Activated CD4-positive, CD25-positive, alpha-beta regulatory T cell treated with anti-CD3 and anti-CD28 coated beads, Interleukin-2, amount 50 U/mL, for 72 hours (primary cell): Measurements from ENCODE around the gene A3GALT2.

Experiments
- DNase-seq: peaks from one replicate; pipeline ENCODE4 v3.0.0; 2021

Gene A3GALT2

DNA sequence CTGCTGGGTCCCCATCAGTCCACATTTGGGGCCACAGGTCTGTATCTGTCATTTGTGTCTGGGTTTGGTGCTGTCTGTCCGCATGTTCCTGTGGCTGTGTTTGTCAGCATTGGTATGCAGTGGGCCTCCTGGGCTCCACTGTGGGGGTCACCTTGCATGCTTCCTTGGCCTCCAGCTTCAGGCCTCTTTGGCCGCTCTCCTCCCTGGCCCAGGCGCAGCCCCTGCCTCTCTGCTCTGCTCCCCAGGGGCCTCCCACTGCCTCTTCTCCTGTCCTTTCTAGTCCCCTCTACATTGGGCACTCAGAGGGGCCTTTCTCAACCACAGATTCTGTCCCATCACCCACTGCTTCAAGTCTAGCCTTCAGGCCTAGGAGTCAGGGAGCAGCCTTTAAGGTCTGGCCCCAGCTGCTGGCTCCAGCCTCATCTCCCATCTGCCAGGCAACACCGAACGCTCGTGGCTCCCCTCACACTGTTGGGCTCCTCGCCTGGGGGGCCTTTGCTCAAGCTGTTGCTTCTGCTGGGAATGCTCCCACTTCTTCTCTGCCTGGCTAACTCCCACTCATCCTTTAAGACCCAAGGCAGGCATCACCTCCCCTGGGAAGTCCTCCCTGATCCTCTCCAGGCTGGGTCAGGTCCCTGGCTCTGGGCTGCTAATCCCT, 50.0 kb downstream of the A3GALT2 start:
- DNase-seq, result no peak

- DNase-seq, result no peak
Observed at GRCh38 chr1:33270379-33270778, 50.5 kb downstream of the A3GALT2 start.

- no peak for DNase-seq
Observed at GRCh38 chr1:33269621-33270020, 51.3 kb downstream of the A3GALT2 start.

- no peak for DNase-seq
Observed at GRCh38 chr1:33268927-33269610, 51.8 kb downstream of the A3GALT2 start.

- no peak for DNase-seq
Observed at GRCh38 chr1:33268457-33268856, 52.4 kb downstream of the A3GALT2 start.

- DNase-seq, result no peak
Observed at GRCh38 chr1:33267468-33268205, 53.3 kb downstream of the A3GALT2 start.

GRCh38 chr1:33266766-33267165, 54.1 kb downstream of the A3GALT2 start:
- DNase-seq, result no peak

DNA sequence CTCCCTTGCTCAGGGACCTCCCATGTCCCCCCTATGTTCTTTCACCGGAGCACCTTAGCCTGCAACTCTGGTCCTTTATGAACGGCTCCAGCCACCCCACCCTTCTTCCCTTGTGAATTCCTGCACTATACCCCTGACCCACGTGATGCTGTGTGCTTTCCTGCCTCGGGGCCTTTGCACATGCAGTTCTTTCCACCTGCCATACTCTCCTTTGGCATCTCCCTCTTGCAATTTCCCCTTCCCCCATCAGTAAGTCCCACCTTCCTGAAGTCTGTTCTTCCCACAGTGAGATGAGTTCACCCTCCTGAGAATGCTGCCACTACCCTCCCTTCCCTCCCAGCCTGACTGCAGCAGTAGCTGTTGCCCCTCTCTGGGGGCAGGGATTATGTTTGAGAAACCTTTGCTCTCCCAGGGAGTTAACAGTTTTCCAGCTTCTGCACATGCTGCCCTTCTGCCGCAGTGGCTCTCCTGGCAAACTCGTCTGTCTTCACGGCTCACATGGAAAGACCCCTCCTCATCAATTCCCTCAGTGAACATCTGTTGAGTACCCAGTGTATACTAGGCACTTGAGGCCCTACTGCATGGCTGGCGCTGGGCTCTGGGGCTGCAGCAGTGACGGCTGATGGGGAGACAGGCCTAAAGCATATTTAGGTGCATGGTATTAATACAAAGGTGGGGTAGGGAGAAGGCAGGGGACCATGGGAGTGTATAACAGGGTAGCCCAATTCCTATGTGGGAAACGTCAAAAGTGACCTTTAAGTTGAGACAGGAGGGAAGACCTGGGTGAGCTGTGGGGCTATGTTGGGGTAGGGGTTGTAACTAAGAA, 54.9 kb downstream of the A3GALT2 start:
- DNase-seq, result no peak

GRCh38 chr1:33263890-33264504, 56.9 kb downstream of the A3GALT2 start:
- no peak for DNase-seq

DNA sequence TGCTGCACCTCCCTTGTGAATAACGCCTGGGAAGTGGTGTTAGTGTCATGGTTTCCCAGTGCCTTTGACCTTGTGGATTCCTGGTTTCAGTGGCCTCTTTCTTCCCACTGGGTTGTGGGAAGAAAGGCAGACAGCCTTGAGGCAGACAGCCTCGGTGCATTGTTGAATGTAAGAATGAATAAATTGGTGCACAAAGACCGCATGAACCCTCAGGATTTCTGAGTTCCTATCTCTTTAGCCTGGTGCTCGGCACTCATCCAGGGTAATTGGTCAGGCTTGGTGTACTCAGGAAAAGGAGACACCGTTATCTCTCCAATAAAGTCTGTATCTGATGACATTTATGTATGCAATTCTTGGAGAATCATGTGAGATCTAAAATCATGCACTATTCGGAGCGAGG, 59.6 kb downstream of the A3GALT2 start:
- no peak for DNase-seq

DNA sequence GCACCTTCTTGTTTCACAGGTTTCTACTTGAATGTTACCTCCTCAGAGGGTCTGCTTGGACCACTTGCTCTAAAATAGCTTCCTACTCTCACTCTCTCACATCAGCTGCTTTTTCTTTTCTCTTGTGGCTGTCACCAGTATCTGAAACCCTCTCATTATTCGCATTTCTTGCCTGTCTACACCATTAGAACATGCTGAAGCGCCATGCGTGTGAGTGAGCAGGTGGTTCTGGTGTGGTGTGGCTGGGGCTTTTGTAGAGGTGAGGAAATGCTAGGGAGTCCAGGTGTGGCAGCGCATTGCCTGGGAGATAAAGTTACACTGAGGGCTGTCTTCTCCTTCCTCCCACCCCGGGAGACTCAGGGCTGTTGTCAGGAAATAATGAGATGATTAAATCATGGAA, 60.5 kb downstream of the A3GALT2 start:
- DNase-seq, result no peak

GRCh38 chr1:33259879-33260278, 61.0 kb downstream of the A3GALT2 start:
- DNase-seq, result no peak

- DNase-seq, result no peak
Observed at GRCh38 chr1:33258788-33259274, 62.1 kb downstream of the A3GALT2 start.

DNA sequence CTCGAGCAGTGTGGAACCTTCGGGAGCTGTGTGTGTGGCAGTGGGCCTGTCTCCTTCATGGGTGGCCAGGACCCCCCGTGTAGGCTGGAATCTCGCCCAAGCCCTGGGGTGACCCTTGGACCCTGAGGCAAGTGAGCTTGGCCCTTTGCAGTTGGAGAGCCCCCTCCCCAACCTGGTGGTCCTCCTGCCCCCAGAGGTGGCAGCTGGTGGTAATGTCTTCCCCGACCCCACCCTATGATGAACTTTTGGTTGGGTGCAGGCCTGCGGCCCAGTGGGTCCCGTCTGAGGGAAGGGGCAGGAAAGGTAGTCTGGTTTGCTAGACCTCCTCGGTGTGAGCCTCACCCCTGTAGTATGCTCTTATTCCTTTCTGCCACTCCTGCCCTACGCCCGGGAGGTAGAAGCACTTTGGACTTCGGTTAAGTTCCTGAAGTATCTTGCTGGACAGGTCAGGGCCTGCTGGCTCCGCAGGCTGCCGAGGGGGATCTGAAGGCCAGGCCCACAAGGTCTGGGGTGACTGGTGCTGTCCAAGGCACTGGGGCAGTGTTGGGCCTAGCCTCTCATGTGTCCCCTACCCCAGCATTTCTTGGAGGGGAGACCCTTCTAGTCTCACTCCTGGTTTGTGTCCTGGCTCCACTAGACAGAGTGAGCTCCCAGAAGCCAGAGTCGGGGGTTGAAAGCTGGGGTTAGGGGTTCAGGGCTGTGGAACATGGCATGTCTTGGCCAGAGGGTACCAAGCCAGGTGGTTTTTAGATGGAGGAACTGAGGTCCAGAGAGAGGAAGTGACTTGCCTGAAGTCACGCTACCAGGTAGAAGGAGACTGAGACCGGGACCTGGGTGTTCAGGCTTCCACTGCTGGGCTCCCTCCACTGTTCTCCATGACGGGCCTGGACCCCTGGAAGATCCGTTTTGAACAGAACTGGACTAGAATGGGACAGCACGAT, 62.9 kb downstream of the A3GALT2 start:
- no peak for DNase-seq

GRCh38 chr1:33257207-33257771, 63.6 kb downstream of the A3GALT2 start:
- DNase-seq, result no peak
